ENCODE measurements around the gene DAAM2.

DNA sequence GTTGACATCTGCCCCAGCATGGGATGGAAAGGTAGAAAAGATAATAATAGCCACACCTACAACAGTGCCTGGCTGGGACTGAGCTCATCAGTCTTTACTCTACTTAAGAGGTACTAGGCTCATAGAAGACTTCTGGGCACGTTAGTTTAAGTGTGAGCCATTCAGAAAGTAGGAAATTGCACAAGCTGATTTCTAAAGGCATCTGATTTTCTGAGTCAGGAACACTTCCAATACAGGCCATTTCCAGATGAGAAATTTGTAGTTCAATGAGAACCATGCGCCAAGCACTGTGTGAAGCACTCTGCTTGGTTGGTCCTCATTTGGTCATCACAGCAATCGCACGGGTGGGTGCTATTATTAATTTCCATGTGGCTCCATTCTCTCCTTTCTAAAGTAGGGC, 99.8 kb downstream of the DAAM2 start:
- TF ChIP-seq, protein P1, sequence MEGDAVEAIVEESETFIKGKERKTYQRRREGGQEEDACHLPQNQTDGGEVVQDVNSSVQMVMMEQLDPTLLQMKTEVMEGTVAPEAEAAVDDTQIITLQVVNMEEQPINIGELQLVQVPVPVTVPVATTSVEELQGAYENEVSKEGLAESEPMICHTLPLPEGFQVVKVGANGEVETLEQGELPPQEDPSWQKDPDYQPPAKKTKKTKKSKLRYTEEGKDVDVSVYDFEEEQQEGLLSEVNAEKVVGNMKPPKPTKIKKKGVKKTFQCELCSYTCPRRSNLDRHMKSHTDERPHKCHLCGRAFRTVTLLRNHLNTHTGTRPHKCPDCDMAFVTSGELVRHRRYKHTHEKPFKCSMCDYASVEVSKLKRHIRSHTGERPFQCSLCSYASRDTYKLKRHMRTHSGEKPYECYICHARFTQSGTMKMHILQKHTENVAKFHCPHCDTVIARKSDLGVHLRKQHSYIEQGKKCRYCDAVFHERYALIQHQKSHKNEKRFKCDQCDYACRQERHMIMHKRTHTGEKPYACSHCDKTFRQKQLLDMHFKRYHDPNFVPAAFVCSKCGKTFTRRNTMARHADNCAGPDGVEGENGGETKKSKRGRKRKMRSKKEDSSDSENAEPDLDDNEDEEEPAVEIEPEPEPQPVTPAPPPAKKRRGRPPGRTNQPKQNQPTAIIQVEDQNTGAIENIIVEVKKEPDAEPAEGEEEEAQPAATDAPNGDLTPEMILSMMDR (IDR thresholded peaks at IDR 0.05), result no peak
- no peak for TF ChIP-seq RNF2 (IDR thresholded peaks at IDR 0.05; ENCODE audit: borderline replicate concordance, low read depth)
- TF ChIP-seq POLR2A (IDR thresholded peaks at IDR 0.05; ENCODE audit: low read length), result no peak
- TF ChIP-seq MAFK (IDR thresholded peaks at IDR 0.05; ENCODE audit: partially characterized antibody), result no peak
- TF ChIP-seq, protein P2, sequence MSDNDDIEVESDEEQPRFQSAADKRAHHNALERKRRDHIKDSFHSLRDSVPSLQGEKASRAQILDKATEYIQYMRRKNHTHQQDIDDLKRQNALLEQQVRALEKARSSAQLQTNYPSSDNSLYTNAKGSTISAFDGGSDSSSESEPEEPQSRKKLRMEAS (IDR thresholded peaks at IDR 0.05), result no peak
- TF ChIP-seq RAD21 (conservative IDR thresholded peaks at IDR 0.05 in 1 of 2, IDR thresholded peaks at IDR 0.05 in 1 of 2), result no peak
- TF ChIP-seq CHD2 (IDR thresholded peaks at IDR 0.05; ENCODE audit: low read length, partially characterized antibody), result no peak
- TF ChIP-seq MYC (IDR thresholded peaks at IDR 0.05; ENCODE audit: borderline replicate concordance, low read length), result no peak
- TF ChIP-seq, protein P3, sequence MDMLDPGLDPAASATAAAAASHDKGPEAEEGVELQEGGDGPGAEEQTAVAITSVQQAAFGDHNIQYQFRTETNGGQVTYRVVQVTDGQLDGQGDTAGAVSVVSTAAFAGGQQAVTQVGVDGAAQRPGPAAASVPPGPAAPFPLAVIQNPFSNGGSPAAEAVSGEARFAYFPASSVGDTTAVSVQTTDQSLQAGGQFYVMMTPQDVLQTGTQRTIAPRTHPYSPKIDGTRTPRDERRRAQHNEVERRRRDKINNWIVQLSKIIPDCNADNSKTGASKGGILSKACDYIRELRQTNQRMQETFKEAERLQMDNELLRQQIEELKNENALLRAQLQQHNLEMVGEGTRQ (IDR thresholded peaks at IDR 0.05), result no peak
- TF ChIP-seq RFX5 (IDR thresholded peaks at IDR 0.05), result no peak
